Glomerular visceral epithelial cell (primary cell): Measurements from ENCODE around the gene SDCBP2.
A peak's percentile ranks its signal among the peaks of the same experiment; 100 is the strongest.

Source experiments
- DNase-seq: peaks from one replicate; pipeline ENCODE4 v3.0.0-alpha.2; 2016; ENCODE audit errors: extremely low spot score

Gene SDCBP2

GRCh38 chr20:1313236-1313964 is 15.5 kb downstream of the SDCBP2 start:
- DNase-seq, result peak; percentile 80

- no peak for DNase-seq
These were observed 16.1 kb downstream of the SDCBP2 start for GRCh38 chr20:1312904-1313235.

- no peak for DNase-seq
These were observed 16.6 kb downstream of the SDCBP2 start for GRCh38 chr20:1312308-1312707.

GRCh38 chr20:1310506-1311190 is 18.3 kb downstream of the SDCBP2 start:
- DNase-seq, result no peak

- DNase-seq, result no peak
These were observed 18.9 kb downstream of the SDCBP2 start for GRCh38 chr20:1310071-1310470.

GRCh38 chr20:1309439-1309847 is 19.5 kb downstream of the SDCBP2 start:
- no peak for DNase-seq

- no peak for DNase-seq
These were observed 20.2 kb downstream of the SDCBP2 start for GRCh38 chr20:1308702-1309095.

GRCh38 chr20:1308067-1308701 is 20.8 kb downstream of the SDCBP2 start:
- no peak for DNase-seq

GRCh38 chr20:1307571-1307971 is 21.4 kb downstream of the SDCBP2 start:
- no peak for DNase-seq

- DNase-seq, result no peak
These were observed 21.8 kb downstream of the SDCBP2 start for GRCh38 chr20:1307171-1307570.

- DNase-seq, result no peak
These were observed 22.4 kb downstream of the SDCBP2 start for GRCh38 chr20:1306316-1307135.

- DNase-seq, result no peak
These were observed 23.2 kb downstream of the SDCBP2 start for GRCh38 chr20:1305712-1306111.

GRCh38 chr20:1304710-1305515 is 24.0 kb downstream of the SDCBP2 start:
- no peak for DNase-seq

- peak; percentile 53 for DNase-seq
These were observed 26.0 kb downstream of the SDCBP2 start for GRCh38 chr20:1302685-1303541.

- peak; percentile 69 for DNase-seq
These were observed 27.9 kb downstream of the SDCBP2 start for GRCh38 chr20:1301031-1301529.

GRCh38 chr20:1300083-1300840 is 28.7 kb downstream of the SDCBP2 start:
- DNase-seq, result no peak

GRCh38 chr20:1299522-1299921 is 29.4 kb downstream of the SDCBP2 start:
- no peak for DNase-seq

- DNase-seq, result no peak
These were observed 29.9 kb downstream of the SDCBP2 start for GRCh38 chr20:1298888-1299511.

GRCh38 chr20:1298166-1298565 is 30.8 kb downstream of the SDCBP2 start:
- DNase-seq, result no peak
